Measurements from ENCODE around the gene CYREN. TPM values are rescaled to one million over a fixed set of nuclear protein-coding genes. Genes with fewer than 3 reads are reported as not detected.

Gene CYREN
- total and polyA plus RNA-seq, 9 of the 15 experiments (the other 6 are each of a cell fraction or from before 2014, with no cell fraction given): 13.9 to 108 (median 88.8) TPM

DNA sequence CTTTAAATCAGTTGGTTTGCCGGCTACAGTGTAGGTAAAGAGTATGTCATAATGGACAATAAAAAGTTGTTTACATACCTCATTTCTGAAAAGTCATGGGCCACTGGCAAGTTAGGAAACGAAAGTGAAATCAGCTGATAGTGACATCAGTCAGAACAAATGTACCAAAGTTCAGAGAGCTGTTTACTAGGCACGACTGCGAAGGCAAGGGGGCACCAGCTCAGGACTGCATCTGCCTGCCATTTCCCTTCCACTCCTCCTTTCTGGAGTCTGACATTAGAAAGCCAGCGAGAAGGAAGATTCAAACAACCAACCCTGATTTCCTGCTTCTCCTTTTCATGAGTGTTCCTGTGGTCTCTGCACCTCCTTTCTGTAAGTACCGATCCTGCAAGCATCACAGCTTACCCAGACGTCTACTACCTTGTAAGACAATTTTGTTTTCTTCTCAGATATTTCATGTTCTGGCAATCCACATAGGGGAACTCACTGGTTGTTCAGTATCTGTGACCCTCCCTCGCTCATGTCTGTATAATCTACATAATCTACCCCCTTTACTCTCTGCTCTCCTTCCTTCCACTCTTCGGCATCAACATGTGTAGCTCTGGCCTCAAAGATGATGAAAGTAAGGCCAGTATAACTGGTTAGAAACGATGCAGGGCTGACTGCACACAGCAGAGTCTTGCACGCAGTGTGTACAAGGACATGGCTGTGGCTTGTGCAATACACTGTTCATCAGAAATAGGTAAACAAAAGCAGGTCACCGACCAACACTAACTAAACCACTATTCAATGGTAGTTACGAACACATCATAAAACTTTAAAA is 22.4 kb downstream of the CYREN start, which contains the start of gene TMEM140 (continued):
- TF ChIP-seq, protein P1, sequence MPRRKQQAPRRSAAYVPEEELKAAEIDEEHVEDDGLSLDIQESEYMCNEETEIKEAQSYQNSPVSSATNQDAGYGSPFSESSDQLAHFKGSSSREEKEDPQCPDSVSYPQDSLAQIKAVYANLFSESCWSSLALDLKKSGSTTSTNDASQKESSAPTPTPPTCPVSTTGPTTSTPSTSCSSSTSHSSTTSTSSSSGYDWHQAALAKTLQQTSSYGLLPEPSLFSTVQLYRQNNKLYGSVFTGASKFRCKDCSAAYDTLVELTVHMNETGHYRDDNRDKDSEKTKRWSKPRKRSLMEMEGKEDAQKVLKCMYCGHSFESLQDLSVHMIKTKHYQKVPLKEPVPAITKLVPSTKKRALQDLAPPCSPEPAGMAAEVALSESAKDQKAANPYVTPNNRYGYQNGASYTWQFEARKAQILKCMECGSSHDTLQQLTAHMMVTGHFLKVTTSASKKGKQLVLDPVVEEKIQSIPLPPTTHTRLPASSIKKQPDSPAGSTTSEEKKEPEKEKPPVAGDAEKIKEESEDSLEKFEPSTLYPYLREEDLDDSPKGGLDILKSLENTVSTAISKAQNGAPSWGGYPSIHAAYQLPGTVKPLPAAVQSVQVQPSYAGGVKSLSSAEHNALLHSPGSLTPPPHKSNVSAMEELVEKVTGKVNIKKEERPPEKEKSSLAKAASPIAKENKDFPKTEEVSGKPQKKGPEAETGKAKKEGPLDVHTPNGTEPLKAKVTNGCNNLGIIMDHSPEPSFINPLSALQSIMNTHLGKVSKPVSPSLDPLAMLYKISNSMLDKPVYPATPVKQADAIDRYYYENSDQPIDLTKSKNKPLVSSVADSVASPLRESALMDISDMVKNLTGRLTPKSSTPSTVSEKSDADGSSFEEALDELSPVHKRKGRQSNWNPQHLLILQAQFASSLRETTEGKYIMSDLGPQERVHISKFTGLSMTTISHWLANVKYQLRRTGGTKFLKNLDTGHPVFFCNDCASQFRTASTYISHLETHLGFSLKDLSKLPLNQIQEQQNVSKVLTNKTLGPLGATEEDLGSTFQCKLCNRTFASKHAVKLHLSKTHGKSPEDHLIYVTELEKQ (CRISPR knock-in tag; IDR thresholded peaks at IDR 0.05): no peak
- TF ChIP-seq DPF2 (IDR thresholded peaks at IDR 0.05): peak; percentile 53; the same call in 1 of the 2 replicates
- TF ChIP-seq, protein P2, sequence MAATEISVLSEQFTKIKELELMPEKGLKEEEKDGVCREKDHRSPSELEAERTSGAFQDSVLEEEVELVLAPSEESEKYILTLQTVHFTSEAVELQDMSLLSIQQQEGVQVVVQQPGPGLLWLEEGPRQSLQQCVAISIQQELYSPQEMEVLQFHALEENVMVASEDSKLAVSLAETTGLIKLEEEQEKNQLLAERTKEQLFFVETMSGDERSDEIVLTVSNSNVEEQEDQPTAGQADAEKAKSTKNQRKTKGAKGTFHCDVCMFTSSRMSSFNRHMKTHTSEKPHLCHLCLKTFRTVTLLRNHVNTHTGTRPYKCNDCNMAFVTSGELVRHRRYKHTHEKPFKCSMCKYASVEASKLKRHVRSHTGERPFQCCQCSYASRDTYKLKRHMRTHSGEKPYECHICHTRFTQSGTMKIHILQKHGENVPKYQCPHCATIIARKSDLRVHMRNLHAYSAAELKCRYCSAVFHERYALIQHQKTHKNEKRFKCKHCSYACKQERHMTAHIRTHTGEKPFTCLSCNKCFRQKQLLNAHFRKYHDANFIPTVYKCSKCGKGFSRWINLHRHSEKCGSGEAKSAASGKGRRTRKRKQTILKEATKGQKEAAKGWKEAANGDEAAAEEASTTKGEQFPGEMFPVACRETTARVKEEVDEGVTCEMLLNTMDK (IDR thresholded peaks at IDR 0.05; ENCODE audit: borderline replicate concordance, insufficient read depth, low read depth, low read length, poor library complexity, severe bottlenecking): no peak
- TF ChIP-seq SIRT6 (IDR thresholded peaks at IDR 0.05; ENCODE audit: low read depth, low read length): no peak
- TF ChIP-seq, protein P3, sequence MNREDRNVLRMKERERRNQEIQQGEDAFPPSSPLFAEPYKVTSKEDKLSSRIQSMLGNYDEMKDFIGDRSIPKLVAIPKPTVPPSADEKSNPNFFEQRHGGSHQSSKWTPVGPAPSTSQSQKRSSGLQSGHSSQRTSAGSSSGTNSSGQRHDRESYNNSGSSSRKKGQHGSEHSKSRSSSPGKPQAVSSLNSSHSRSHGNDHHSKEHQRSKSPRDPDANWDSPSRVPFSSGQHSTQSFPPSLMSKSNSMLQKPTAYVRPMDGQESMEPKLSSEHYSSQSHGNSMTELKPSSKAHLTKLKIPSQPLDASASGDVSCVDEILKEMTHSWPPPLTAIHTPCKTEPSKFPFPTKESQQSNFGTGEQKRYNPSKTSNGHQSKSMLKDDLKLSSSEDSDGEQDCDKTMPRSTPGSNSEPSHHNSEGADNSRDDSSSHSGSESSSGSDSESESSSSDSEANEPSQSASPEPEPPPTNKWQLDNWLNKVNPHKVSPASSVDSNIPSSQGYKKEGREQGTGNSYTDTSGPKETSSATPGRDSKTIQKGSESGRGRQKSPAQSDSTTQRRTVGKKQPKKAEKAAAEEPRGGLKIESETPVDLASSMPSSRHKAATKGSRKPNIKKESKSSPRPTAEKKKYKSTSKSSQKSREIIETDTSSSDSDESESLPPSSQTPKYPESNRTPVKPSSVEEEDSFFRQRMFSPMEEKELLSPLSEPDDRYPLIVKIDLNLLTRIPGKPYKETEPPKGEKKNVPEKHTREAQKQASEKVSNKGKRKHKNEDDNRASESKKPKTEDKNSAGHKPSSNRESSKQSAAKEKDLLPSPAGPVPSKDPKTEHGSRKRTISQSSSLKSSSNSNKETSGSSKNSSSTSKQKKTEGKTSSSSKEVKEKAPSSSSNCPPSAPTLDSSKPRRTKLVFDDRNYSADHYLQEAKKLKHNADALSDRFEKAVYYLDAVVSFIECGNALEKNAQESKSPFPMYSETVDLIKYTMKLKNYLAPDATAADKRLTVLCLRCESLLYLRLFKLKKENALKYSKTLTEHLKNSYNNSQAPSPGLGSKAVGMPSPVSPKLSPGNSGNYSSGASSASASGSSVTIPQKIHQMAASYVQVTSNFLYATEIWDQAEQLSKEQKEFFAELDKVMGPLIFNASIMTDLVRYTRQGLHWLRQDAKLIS (CRISPR knock-in tag; IDR thresholded peaks at IDR 0.05): no peak
- TF ChIP-seq ZNF347 (CRISPR knock-in tag; IDR thresholded peaks at IDR 0.05; ENCODE audit: low read depth): no peak
- TF ChIP-seq, protein P4, sequence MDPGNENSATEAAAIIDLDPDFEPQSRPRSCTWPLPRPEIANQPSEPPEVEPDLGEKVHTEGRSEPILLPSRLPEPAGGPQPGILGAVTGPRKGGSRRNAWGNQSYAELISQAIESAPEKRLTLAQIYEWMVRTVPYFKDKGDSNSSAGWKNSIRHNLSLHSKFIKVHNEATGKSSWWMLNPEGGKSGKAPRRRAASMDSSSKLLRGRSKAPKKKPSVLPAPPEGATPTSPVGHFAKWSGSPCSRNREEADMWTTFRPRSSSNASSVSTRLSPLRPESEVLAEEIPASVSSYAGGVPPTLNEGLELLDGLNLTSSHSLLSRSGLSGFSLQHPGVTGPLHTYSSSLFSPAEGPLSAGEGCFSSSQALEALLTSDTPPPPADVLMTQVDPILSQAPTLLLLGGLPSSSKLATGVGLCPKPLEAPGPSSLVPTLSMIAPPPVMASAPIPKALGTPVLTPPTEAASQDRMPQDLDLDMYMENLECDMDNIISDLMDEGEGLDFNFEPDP (CRISPR knock-in tag; IDR thresholded peaks at IDR 0.05): no peak
- TF ChIP-seq KAT2B (IDR thresholded peaks at IDR 0.05; ENCODE audit: low read depth, low read length): no peak
- TF ChIP-seq SAFB (IDR thresholded peaks at IDR 0.05; ENCODE audit: borderline replicate concordance, low read depth, low read length): no peak
- TF ChIP-seq ZNF444 (CRISPR knock-in tag; IDR thresholded peaks at IDR 0.05): no peak
- TF ChIP-seq FOXA1 (IDR thresholded peaks at IDR 0.05; ENCODE audit: borderline replicate concordance): no peak
- no peak; the same call in 1 of the 2 replicates for TF ChIP-seq NFRKB (IDR thresholded peaks at IDR 0.05; ENCODE audit: low read depth)
- TF ChIP-seq CCNT2 (IDR thresholded peaks at IDR 0.05; ENCODE audit: borderline replicate concordance, extremely low read depth, insufficient read length, low read depth, low read length): no peak
